Measurements from ENCODE around the gene FADS2. TPM values are rescaled to one million over a fixed set of nuclear protein-coding genes. Genes with fewer than 3 reads are reported as not detected.

The FADS2 gene
- polyA plus RNA-seq, 1 donor from 2014 or later = 0.63 TPM

GRCh38 chr11:61792310-61793082 is 35.6 kb upstream of the FADS2 start, which contains the start of the genes FEN1 and TMEM258:
Gene FEN1, plus strand, starts transcription at chr11:61792911. Its CDS starts 2,451 bp downstream, at chr11:61795362.
Gene TMEM258, minus strand, starts transcription at chr11:61792599. Its CDS starts 41 bp downstream, at chr11:61792558.
- peaks cover 14 to 20% (median 16%) of the 10 kb centered on the region in 3 donors for H3K4me1 Mint-ChIP-seq
- peak within 1 kb of the TSS; percentile 94 to 99 (median 98) for H3K27ac Mint-ChIP-seq
- H3K9me3 Mint-ChIP-seq = no peaks in the 10 kb centered on the region

GRCh38 chr11:61793083-61793828 is 34.8 kb upstream of the FADS2 start:
- Mint-ChIP-seq H3K4me1 (peaks cover 14 to 20% (median 16%) of the 10 kb centered on the region in 3 donors), H3K27me3 (no peaks in the 10 kb centered on the region), H3K9me3 (no peaks in the 10 kb centered on the region), H3K4me3 (peak overlapping the region; percentile 89 to 96 (median 95)), H3K27ac (peak overlapping the region; percentile 94 to 99 (median 98)), H3K36me3 (peaks cover 4% of the 10 kb centered on the region)

More at GRCh38 chr11:61792310-61793082, 35.6 kb upstream of the FADS2 start, which contains the start of the genes FEN1 and TMEM258:
- Mint-ChIP-seq H3K36me3 (peaks cover 4% of the 10 kb centered on the region), H3K27me3 (no peaks in the 10 kb centered on the region), H3K4me3 (peak within 1 kb of the TSS; percentile 89 to 96 (median 95))

GRCh38 chr11:61793829-61794204 is 34.3 kb upstream of the FADS2 start:
- Mint-ChIP-seq H3K4me3 (peak overlapping the region; percentile 66 to 96 (median 95)), H3K36me3 (peaks cover 4% of the 10 kb centered on the region), H3K9me3 (no peaks in the 10 kb centered on the region), H3K4me1 (peaks cover 14 to 20% (median 17%) of the 10 kb centered on the region in 3 donors), H3K27ac (peak overlapping the region in 1 of 3 donors; percentile 99), H3K27me3 (no peaks in the 10 kb centered on the region)

GRCh38 chr11:61794579-61794978 is 33.5 kb upstream of the FADS2 start:
- Mint-ChIP-seq H3K27ac (no peak overlapping the region), H3K4me1 (peaks cover 14 to 19% (median 17%) of the 10 kb centered on the region in 3 donors), H3K9me3 (no peaks in the 10 kb centered on the region), H3K27me3 (no peaks in the 10 kb centered on the region), H3K36me3 (peaks cover 4% of the 10 kb centered on the region), H3K4me3 (peak overlapping the region in 2 of 4 donors; percentile 25 to 49)

GRCh38 chr11:61795459-61795858 is 32.6 kb upstream of the FADS2 start:
- Mint-ChIP-seq H3K27me3 (no peaks in the 10 kb centered on the region), H3K4me3 (peak overlapping the region in 1 of 4 donors; percentile 25), H3K27ac (peak overlapping the region in 1 of 3 donors; percentile 84), H3K36me3 (peaks cover 4% of the 10 kb centered on the region), H3K4me1 (peaks cover 14 to 18% (median 17%) of the 10 kb centered on the region in 3 donors), H3K9me3 (no peaks in the 10 kb centered on the region)

GRCh38 chr11:61795876-61796526 is 32.1 kb upstream of the FADS2 start:
- H3K9me3 Mint-ChIP-seq = no peaks in the 10 kb centered on the region
- H3K4me1 Mint-ChIP-seq = peaks cover 14 to 19% (median 17%) of the 10 kb centered on the region in 3 donors
- no peak overlapping the region for H3K27ac Mint-ChIP-seq
- H3K36me3 Mint-ChIP-seq = peaks cover 4% of the 10 kb centered on the region
- no peaks in the 10 kb centered on the region for H3K27me3 Mint-ChIP-seq
- H3K4me3 Mint-ChIP-seq = no peak overlapping the region

GRCh38 chr11:61797263-61797944 is 30.7 kb upstream of the FADS2 start:
- Mint-ChIP-seq H3K4me3 (peak overlapping the region in 2 of 4 donors; percentile 52 to 54), H3K27ac (no peak overlapping the region), H3K9me3 (no peaks in the 10 kb centered on the region)

GRCh38 chr11:61799665-61800284 is 28.3 kb upstream of the FADS2 start:
- Mint-ChIP-seq H3K4me1 (peaks cover 0 to 11% (median 1%) of the 10 kb centered on the region in 3 donors), H3K36me3 (peaks cover 4% of the 10 kb centered on the region), H3K27ac (no peak overlapping the region), H3K9me3 (no peaks in the 10 kb centered on the region), H3K27me3 (no peaks in the 10 kb centered on the region), H3K4me3 (no peak overlapping the region)

More at GRCh38 chr11:61797263-61797944, 30.7 kb upstream of the FADS2 start:
- peaks cover 4 to 13% (median 11%) of the 10 kb centered on the region in 3 donors for H3K4me1 Mint-ChIP-seq
- H3K36me3 Mint-ChIP-seq = peaks cover 4% of the 10 kb centered on the region
- H3K27me3 Mint-ChIP-seq = no peaks in the 10 kb centered on the region

GRCh38 chr11:61800331-61801281 is 27.5 kb upstream of the FADS2 start:
- no peak overlapping the region for H3K4me3 Mint-ChIP-seq
- peaks cover 0 to 12% (median 1%) of the 10 kb centered on the region in 3 donors for H3K4me1 Mint-ChIP-seq
- peak overlapping the region in 1 of 3 donors; percentile 40 for H3K27ac Mint-ChIP-seq
- no peaks in the 10 kb centered on the region for H3K9me3 Mint-ChIP-seq
- H3K27me3 Mint-ChIP-seq = no peaks in the 10 kb centered on the region
- peaks cover 4% of the 10 kb centered on the region for H3K36me3 Mint-ChIP-seq

GRCh38 chr11:61802605-61803004 is 25.5 kb upstream of the FADS2 start:
- Mint-ChIP-seq H3K4me1 (peaks cover 0 to 5% (median 1%) of the 10 kb centered on the region in 3 donors), H3K27ac (no peak overlapping the region), H3K4me3 (no peak overlapping the region), H3K9me3 (no peaks in the 10 kb centered on the region), H3K27me3 (no peaks in the 10 kb centered on the region), H3K36me3 (no peaks in the 10 kb centered on the region)

GRCh38 chr11:61803889-61804647 is 24.0 kb upstream of the FADS2 start:
- peak overlapping the region in 1 of 3 donors; percentile 36 for H3K27ac Mint-ChIP-seq
- H3K9me3 Mint-ChIP-seq = no peaks in the 10 kb centered on the region
- peaks cover 0 to 5% (median 0%) of the 10 kb centered on the region in 3 donors for H3K4me1 Mint-ChIP-seq
- no peaks in the 10 kb centered on the region for H3K27me3 Mint-ChIP-seq
- no peaks in the 10 kb centered on the region for H3K36me3 Mint-ChIP-seq
- H3K4me3 Mint-ChIP-seq = no peak overlapping the region

GRCh38 chr11:61805146-61805545 is 23.0 kb upstream of the FADS2 start:
- no peaks in the 10 kb centered on the region for H3K27me3 Mint-ChIP-seq
- no peak overlapping the region for H3K4me3 Mint-ChIP-seq
- H3K27ac Mint-ChIP-seq = no peak overlapping the region
- no peaks in the 10 kb centered on the region for H3K36me3 Mint-ChIP-seq
- H3K4me1 Mint-ChIP-seq = peaks cover 0 to 5% (median 0%) of the 10 kb centered on the region in 3 donors
- H3K9me3 Mint-ChIP-seq = no peaks in the 10 kb centered on the region
